ENCODE results near the gene ACSL6.

Gene ACSL6

GRCh38 chr5:131999041-131999440, 12.4 kb downstream of the ACSL6 start:
- no peak for TF ChIP-seq CTCF (IDR thresholded peaks at IDR 0.05; ENCODE audit: insufficient read depth, low read length, poor library complexity, severe bottlenecking)
- no peak for DNase-seq (ENCODE audit: extremely low read depth, insufficient read length)
- H3K27me3 ChIP-seq (replicated peaks; ENCODE audit: control insufficient read depth, insufficient read depth, low read length) = no peaks in the 10 kb centered on the region; the same call in 1 of the 2 replicates
- no peak overlapping the region for H3K4me3 ChIP-seq (replicated peaks; ENCODE audit: low read depth, low read length)
- no peaks in the 10 kb centered on the region for H3K36me3 ChIP-seq (ENCODE audit: control insufficient read depth, insufficient read depth, low read length)

- TF ChIP-seq CTCF (IDR thresholded peaks at IDR 0.05; ENCODE audit: insufficient read depth, low read length, poor library complexity, severe bottlenecking) = no peak
- Histone ChIP-seq H3K4me3 (replicated peaks; ENCODE audit: low read depth, low read length) (no peak overlapping the region), H3K27me3 (replicated peaks; ENCODE audit: control insufficient read depth, insufficient read depth, low read length) (no peaks in the 10 kb centered on the region; the same call in 1 of the 2 replicates), H3K36me3 (ENCODE audit: control insufficient read depth, insufficient read depth, low read length) (no peaks in the 10 kb centered on the region)
- no peak for DNase-seq (ENCODE audit: extremely low read depth, insufficient read length)
Measured at GRCh38 chr5:131998431-131999040, 12.9 kb downstream of the ACSL6 start.

- TF ChIP-seq CTCF (IDR thresholded peaks at IDR 0.05; ENCODE audit: insufficient read depth, low read length, poor library complexity, severe bottlenecking) = no peak
- Histone ChIP-seq H3K36me3 (ENCODE audit: control insufficient read depth, insufficient read depth, low read length) (no peaks in the 10 kb centered on the region), H3K27me3 (replicated peaks; ENCODE audit: control insufficient read depth, insufficient read depth, low read length) (no peaks in the 10 kb centered on the region; the same call in 1 of the 2 replicates), H3K4me3 (replicated peaks; ENCODE audit: low read depth, low read length) (no peak overlapping the region)
- no peak for DNase-seq (ENCODE audit: extremely low read depth, insufficient read length)
Measured at GRCh38 chr5:131997727-131998117, 13.7 kb downstream of the ACSL6 start.

- Histone ChIP-seq H3K4me3 (replicated peaks; ENCODE audit: low read depth, low read length) (no peak overlapping the region), H3K36me3 (ENCODE audit: control insufficient read depth, insufficient read depth, low read length) (no peaks in the 10 kb centered on the region), H3K27me3 (replicated peaks; ENCODE audit: control insufficient read depth, insufficient read depth, low read length) (no peaks in the 10 kb centered on the region; the same call in 1 of the 2 replicates)
- no peak for DNase-seq (ENCODE audit: extremely low read depth, insufficient read length)
- no peak for TF ChIP-seq CTCF (IDR thresholded peaks at IDR 0.05; ENCODE audit: insufficient read depth, low read length, poor library complexity, severe bottlenecking)
Measured at GRCh38 chr5:131997026-131997726, 14.3 kb downstream of the ACSL6 start.

- no peak for DNase-seq (ENCODE audit: extremely low read depth, insufficient read length)
- TF ChIP-seq CTCF (IDR thresholded peaks at IDR 0.05; ENCODE audit: insufficient read depth, low read length, poor library complexity, severe bottlenecking) = no peak
- no peaks in the 10 kb centered on the region for H3K36me3 ChIP-seq (ENCODE audit: control insufficient read depth, insufficient read depth, low read length)
- no peak overlapping the region for H3K4me3 ChIP-seq (replicated peaks; ENCODE audit: low read depth, low read length)
- no peaks in the 10 kb centered on the region; the same call in 1 of the 2 replicates for H3K27me3 ChIP-seq (replicated peaks; ENCODE audit: control insufficient read depth, insufficient read depth, low read length)
Measured at GRCh38 chr5:131996210-131997025, 15.0 kb downstream of the ACSL6 start.

Data from GM06990 (cell line).